SK-N-SH (cell line): ENCODE results near the gene CCS. TPM values are rescaled to one million over a fixed set of nuclear protein-coding genes. Genes with fewer than 3 reads are reported as not detected.

Experiments used
- CTCF ChIA-PET: fragments of 300-600, 350-600 bp; formaldehyde crosslinking; extraction: SDS; loops from one replicate; lab custom pipeline; 2021; lab: Yijun Ruan, JAX
- POLR2A ChIA-PET: fragments of 350-600 bp; sonication (Branson Sonifier 250); formaldehyde crosslinking; extraction: SDS; loops from one replicate; lab custom pipeline; 2020; ENCODE audit warnings: antibody characterized with exemption, inconsistent platforms; lab: Yijun Ruan, JAX
- DNase-seq: peaks from one replicate; pipeline ENCODE4 v3.0.0; 2012
- H2AFZ ChIP-seq: fragments of 200-600 bp; sonication (generic); 2 replicates; pipeline ENCODE4 v1.8.1; 2016; ENCODE audit warnings: antibody characterized with exemption, mild to moderate bottlenecking, low read depth
- H3F3A ChIP-seq: fragments of 200-600 bp; sonication (generic); replicated peaks from 2 replicates; pipeline ENCODE3; 2016; ENCODE audit warnings: antibody characterized with exemption, mild to moderate bottlenecking; ENCODE audit not compliant: insufficient read depth
- H3K27ac ChIP-seq, 2 experiments: fragments of 200-500 bp in 1 of 2; fragments of 200-600 bp in 1 of 2; sonication (Bioruptor generic) in 1 of 2; sonication (generic), shearing (Covaris generic) in 1 of 2; 2 replicates each; pipeline versions ENCODE4 v1.5.1 to v1.6.1; 2014 to 2016; ENCODE audit warnings: low read depth in 2 of 2, inconsistent platforms in 1 of 2, low read length in 1 of 2, mild to moderate bottlenecking in 1 of 2, mixed read lengths in 1 of 2
- H3K27me3 ChIP-seq: fragments of 200-600 bp; sonication (generic), shearing (Covaris generic); 2 replicates; pipeline ENCODE4 v1.6.1; 2016; ENCODE audit warnings: mixed run types; ENCODE audit not compliant: insufficient read depth
- H3K36me3 ChIP-seq, 2 experiments: fragments of 200-500 bp in 1 of 2; fragments of 200-600 bp in 1 of 2; sonication (Bioruptor generic) in 1 of 2; sonication (generic) in 1 of 2; replicated peaks in 1 of 2; 2 replicates each; pipeline versions ENCODE3 to v1.5.1; 2014 to 2016; ENCODE audit warnings: low read length in 1 of 2, mild to moderate bottlenecking in 1 of 2; ENCODE audit not compliant: insufficient read depth in 2 of 2, control insufficient read depth in 1 of 2
- H3K4me1 ChIP-seq, 2 experiments: fragments of 200-500 bp in 1 of 2; fragments of 200-600 bp in 1 of 2; sonication (Bioruptor generic) in 1 of 2; sonication (generic), shearing (Covaris generic) in 1 of 2; 2 replicates each; pipeline versions ENCODE4 v1.5.1 to v1.6.1; 2014 to 2016; ENCODE audit warnings: low read depth in 1 of 2, low read length in 1 of 2, mixed run types in 1 of 2; ENCODE audit not compliant: insufficient read depth in 2 of 2, control insufficient read depth in 1 of 2
- H3K4me2 ChIP-seq: fragments of 200-600 bp; sonication (generic), shearing (Covaris generic); 2 replicates; pipeline ENCODE4 v1.6.1; 2017; ENCODE audit warnings: mixed run types
- H3K4me3 ChIP-seq, 2 experiments: fragments of 200-500 bp in 1 of 2; fragments of 200-600 bp in 1 of 2; sonication (Bioruptor generic) in 1 of 2; sonication (generic), shearing (Covaris generic) in 1 of 2; 2 replicates each; pipeline versions ENCODE4 v1.5.1 to v1.8.1; 2014 to 2016; ENCODE audit warnings: low read depth in 2 of 2, inconsistent platforms in 1 of 2, low read length in 1 of 2, mild to moderate bottlenecking in 1 of 2, mixed read lengths in 1 of 2, moderate library complexity in 1 of 2
- H3K79me2 ChIP-seq: fragments of 200-600 bp; sonication (generic); 2 replicates; pipeline ENCODE4 v1.8.1; 2017; ENCODE audit warnings: mild to moderate bottlenecking; ENCODE audit not compliant: insufficient read depth
- H3K9ac ChIP-seq: fragments of 200-600 bp; sonication (generic); 2 replicates; pipeline ENCODE4 v1.6.1; 2017; ENCODE audit warnings: mixed run types
- H3K9me2 ChIP-seq: fragments of 200-600 bp; sonication (generic); 2 replicates; pipeline ENCODE4 v1.6.1; 2017; ENCODE audit warnings: mixed run types
- H3K9me3 ChIP-seq: fragments of 200-600 bp; sonication (generic); 2 replicates; pipeline ENCODE4 v1.6.1; 2017; ENCODE audit warnings: mixed run types, mild to moderate bottlenecking, moderate library complexity
- H4K20me1 ChIP-seq: fragments of 200-600 bp; sonication (generic); 2 replicates; pipeline ENCODE4 v1.6.1; 2017; ENCODE audit warnings: mild to moderate bottlenecking, mixed run types; ENCODE audit not compliant: insufficient read depth
- CHD2 ChIP-seq: fragments of 150-350 bp; IDR thresholded peaks from 2 replicates; pipeline ENCODE4 v1.6.1; 2018; ENCODE audit warnings: low read length; ENCODE audit not compliant: partially characterized antibody
- CTCF ChIP-seq: fragments of 200-600 bp; sonication (generic); IDR thresholded peaks from 2 replicates; pipeline ENCODE4 v1.6.1; 2017; ENCODE audit warnings: antibody characterized with exemption, mild to moderate bottlenecking, moderate library complexity
- ELF1 ChIP-seq: IDR thresholded peaks from 2 replicates; pipeline ENCODE4 v1.4.0; 2012
- EP300 ChIP-seq, 2 experiments: IDR thresholded peaks; 2 replicates each; pipeline versions ENCODE4 v1.4.0 to v1.6.1; 2012; ENCODE audit warnings: borderline replicate concordance in 1 of 2, low read depth in 1 of 2, low read length in 1 of 2
- FOXJ3 ChIP-seq: sonication (generic); formaldehyde crosslinking; IDR thresholded peaks from 2 replicates; pipeline ENCODE4 v1.5.1; 2020; ENCODE audit warnings: mild to moderate bottlenecking, missing genetic modification reagents
- GATA2 ChIP-seq: sonication (generic); formaldehyde crosslinking; IDR thresholded peaks from 2 replicates; pipeline ENCODE4 v1.5.0; 2020; ENCODE audit warnings: mild to moderate bottlenecking, missing genetic modification reagents
- IRF3 ChIP-seq: fragments of 150-350 bp; IDR thresholded peaks from 2 replicates; pipeline ENCODE4 v1.6.1; 2016; ENCODE audit warnings: mild to moderate bottlenecking, low read depth, low read length
- JUND ChIP-seq: IDR thresholded peaks from 2 replicates; pipeline ENCODE4 v1.4.0; 2012
- MEF2A ChIP-seq: IDR thresholded peaks from 2 replicates; pipeline ENCODE4 v1.4.0; 2012; ENCODE audit warnings: low read depth, borderline replicate concordance
- NFIC ChIP-seq: IDR thresholded peaks from 2 replicates; pipeline ENCODE4 v1.4.0; 2012; ENCODE audit warnings: borderline replicate concordance
- NRF1 ChIP-seq: IDR thresholded peaks from 2 replicates; pipeline ENCODE4 v1.6.1; 2012; ENCODE audit warnings: low read depth, mild to moderate bottlenecking, low read length
- POLR2AphosphoS5 ChIP-seq: IDR thresholded peaks from 2 replicates; pipeline ENCODE4 v1.6.1; 2012; ENCODE audit warnings: low read depth, low read length
- REST ChIP-seq: IDR thresholded peaks from 2 replicates; pipeline ENCODE4 v1.6.1; 2012; ENCODE audit warnings: mild to moderate bottlenecking, low read depth, low read length, moderate library complexity
- SIN3A ChIP-seq: IDR thresholded peaks from 2 replicates; pipeline ENCODE4 v1.6.1; 2012; ENCODE audit warnings: low read depth, mild to moderate bottlenecking, low read length, moderate library complexity, borderline replicate concordance
- TAF1 ChIP-seq: IDR thresholded peaks from 2 replicates; pipeline ENCODE4 v1.6.1; 2012; ENCODE audit warnings: low read depth, mild to moderate bottlenecking, low read length, moderate library complexity, borderline replicate concordance
- TEAD4 ChIP-seq: IDR thresholded peaks from 2 replicates; pipeline ENCODE4 v1.4.0; 2012; ENCODE audit warnings: mild to moderate bottlenecking, borderline replicate concordance; ENCODE audit not compliant: insufficient read depth
- YY1 ChIP-seq: IDR thresholded peaks from 2 replicates; pipeline ENCODE4 v1.4.0; 2012; ENCODE audit warnings: low read depth, mild to moderate bottlenecking
- WGBS: methylation state at CpG from one replicate; pipeline ENCODE4 v1.1.6; 2017; ENCODE audit warnings: low lambda C conversion rate; 5-methylcytosine and 5-hydroxymethylcytosine counted together
- polyA plus RNA-seq, 3 experiments: library from polyadenylated mRNA; depleted of rRNA; stranded (reverse); fragments of >200 nt; gene quantifications; 2 replicates each; pipeline ENCODE4 v1.2.3, GENCODE V29; 2012

The CCS gene
- polyA plus RNA-seq, 1 of the 3 experiments (the other 2 are of a cell fraction): 56.1 TPM

GRCh38 chr11:66652651-66653050 is 59.7 kb downstream of the CCS start:
- no peaks in the 10 kb centered on the region for H3K9me2 ChIP-seq
- ChIA-PET CTCF (interaction anchor here (1.3 to 1.5 kb wide), 3 partner anchors 10 to 26 kb away, joined by 3 to 4 read pairs (median 4); partner anchors contain the start of gene RBM4B), POLR2A (interaction anchor here (1.3 kb wide), 1 partner anchor 14 kb away, joined by 5 read pairs; the partner anchor contains the start of gene RBM4)
- peaks cover 97% of the 10 kb centered on the region for H3K79me2 ChIP-seq
- no peak for DNase-seq
- peaks cover 7 to 57% of the 10 kb centered on the region in 2 experiments for H3K36me3 ChIP-seq
- H3K4me1 ChIP-seq: no peaks in the 10 kb centered on the region
- no peak overlapping the region for H2AFZ ChIP-seq
- no peak overlapping the region for H3K27ac ChIP-seq
- H3K4me3 ChIP-seq: no peak overlapping the region
- H3K27me3 ChIP-seq: no peaks in the 10 kb centered on the region
- TF ChIP-seq MEF2A (no peak), TAF1 (no peak)
- H3K9me3 ChIP-seq: no peaks in the 10 kb centered on the region
- 99% methylated on average over 6 of the region's 7 CpGs for WGBS
- H3F3A ChIP-seq: peaks cover 30% of the 10 kb centered on the region
- no peak overlapping the region for H3K9ac ChIP-seq
- peaks cover 57% of the 10 kb centered on the region for H4K20me1 ChIP-seq
- no peak overlapping the region for H3K4me2 ChIP-seq

- Histone ChIP-seq H3K9me2 (no peaks in the 10 kb centered on the region), H3F3A (peaks cover 27% of the 10 kb centered on the region), H3K27me3 (no peaks in the 10 kb centered on the region), H3K4me1 (no peaks in the 10 kb centered on the region), H3K79me2 (peaks cover 97% of the 10 kb centered on the region), H3K9me3 (no peaks in the 10 kb centered on the region), H4K20me1 (peaks cover 53% of the 10 kb centered on the region), H3K36me3 (peaks cover 7 to 52% of the 10 kb centered on the region in 2 experiments), H3K27ac (no peak overlapping the region), H3K4me3 (no peak overlapping the region), H3K4me2 (no peak overlapping the region), H2AFZ (no peak overlapping the region), H3K9ac (no peak overlapping the region)
- TF ChIP-seq YY1 (no peak), EP300 (IDR thresholded peaks at IDR 0.05; ENCODE audit: borderline replicate concordance in 1 of 2, low read depth in 1 of 2, low read length in 1 of 2) (no peak), TAF1 (no peak), JUND (no peak), IRF3 (no peak), TEAD4 (no peak), MEF2A (no peak), NRF1 (no peak), POLR2AphosphoS5 (no peak), CHD2 (no peak), CTCF (no peak), FOXJ3 (CRISPR knock-in tag) (no peak), GATA2 (CRISPR knock-in tag) (no peak), SIN3A (no peak), NFIC (no peak), REST (no peak), ELF1 (no peak)
- 90% methylated on average over 6 of the region's 6 CpGs for WGBS
- CTCF ChIA-PET: interaction anchor here (1.4 to 1.5 kb wide), 2 partner anchors 10 to 25 kb away, joined by 4 read pairs; partner anchors contain the start of gene RBM4B
- no peak for DNase-seq
- POLR2A ChIA-PET: interaction anchor here (0.7 to 1.3 kb wide), 2 partner anchors 14 to 62 kb away, joined by 3 to 5 read pairs; partner anchors contain the start of gene RBM4
Measured at GRCh38 chr11:66653123-66653522, 60.1 kb downstream of the CCS start.
